HG03342 (cell line): ENCODE measurements around the gene SLC25A10.

Experiments used
- ATAC-seq: cut with Tn5 transposase; IDR thresholded peaks from one replicate; pipeline ENCODE4 v1.9.1; 2021; ENCODE audit warnings: mild to moderate bottlenecking, moderate library complexity; ENCODE audit not compliant: unreplicated experiment

The SLC25A10 gene

GRCh38 chr17:81686614-81687013 is 25.5 kb upstream of the SLC25A10 start:
- no peak for ATAC-seq

- no peak for ATAC-seq
Measured at GRCh38 chr17:81687770-81688541, 24.1 kb upstream of the SLC25A10 start.

GRCh38 chr17:81688616-81689015 is 23.5 kb upstream of the SLC25A10 start:
- no peak for ATAC-seq

- ATAC-seq, result no peak
Measured at GRCh38 chr17:81690066-81690465, 22.0 kb upstream of the SLC25A10 start.

GRCh38 chr17:81690549-81690948 is 21.5 kb upstream of the SLC25A10 start:
- no peak for ATAC-seq

GRCh38 chr17:81691196-81691595 is 20.9 kb upstream of the SLC25A10 start:
- ATAC-seq, result no peak

- no peak for ATAC-seq
Measured at GRCh38 chr17:81691608-81692007, 20.5 kb upstream of the SLC25A10 start.

GRCh38 chr17:81693509-81694210 is 18.4 kb upstream of the SLC25A10 start:
- no peak for ATAC-seq

GRCh38 chr17:81694810-81695209 is 17.3 kb upstream of the SLC25A10 start:
- ATAC-seq, result no peak

GRCh38 chr17:81695211-81695610 is 16.9 kb upstream of the SLC25A10 start:
- no peak for ATAC-seq

- ATAC-seq, result no peak
Measured at GRCh38 chr17:81695801-81696200, 16.3 kb upstream of the SLC25A10 start.

GRCh38 chr17:81696218-81696941 is 15.7 kb upstream of the SLC25A10 start:
- no peak for ATAC-seq

GRCh38 chr17:81697261-81698044 is 14.6 kb upstream of the SLC25A10 start:
- ATAC-seq, result no peak

GRCh38 chr17:81700353-81701287 is 11.5 kb upstream of the SLC25A10 start:
- ATAC-seq, result no peak

- no peak for ATAC-seq
Measured at GRCh38 chr17:81701288-81702071, 10.6 kb upstream of the SLC25A10 start.

GRCh38 chr17:81702934-81703746 is 8.9 kb upstream of the SLC25A10 start, which contains the start of gene MRPL12:
Gene MRPL12, plus strand, starts transcription at chr17:81703367. Its CDS starts 135 bp downstream, at chr17:81703502.
- peak; percentile 82 for ATAC-seq

- peak; percentile 15 for ATAC-seq
Measured at GRCh38 chr17:81703747-81704654, 8.1 kb upstream of the SLC25A10 start.
